ENCODE data around the gene CYP2W1.

Gene CYP2W1

DNA sequence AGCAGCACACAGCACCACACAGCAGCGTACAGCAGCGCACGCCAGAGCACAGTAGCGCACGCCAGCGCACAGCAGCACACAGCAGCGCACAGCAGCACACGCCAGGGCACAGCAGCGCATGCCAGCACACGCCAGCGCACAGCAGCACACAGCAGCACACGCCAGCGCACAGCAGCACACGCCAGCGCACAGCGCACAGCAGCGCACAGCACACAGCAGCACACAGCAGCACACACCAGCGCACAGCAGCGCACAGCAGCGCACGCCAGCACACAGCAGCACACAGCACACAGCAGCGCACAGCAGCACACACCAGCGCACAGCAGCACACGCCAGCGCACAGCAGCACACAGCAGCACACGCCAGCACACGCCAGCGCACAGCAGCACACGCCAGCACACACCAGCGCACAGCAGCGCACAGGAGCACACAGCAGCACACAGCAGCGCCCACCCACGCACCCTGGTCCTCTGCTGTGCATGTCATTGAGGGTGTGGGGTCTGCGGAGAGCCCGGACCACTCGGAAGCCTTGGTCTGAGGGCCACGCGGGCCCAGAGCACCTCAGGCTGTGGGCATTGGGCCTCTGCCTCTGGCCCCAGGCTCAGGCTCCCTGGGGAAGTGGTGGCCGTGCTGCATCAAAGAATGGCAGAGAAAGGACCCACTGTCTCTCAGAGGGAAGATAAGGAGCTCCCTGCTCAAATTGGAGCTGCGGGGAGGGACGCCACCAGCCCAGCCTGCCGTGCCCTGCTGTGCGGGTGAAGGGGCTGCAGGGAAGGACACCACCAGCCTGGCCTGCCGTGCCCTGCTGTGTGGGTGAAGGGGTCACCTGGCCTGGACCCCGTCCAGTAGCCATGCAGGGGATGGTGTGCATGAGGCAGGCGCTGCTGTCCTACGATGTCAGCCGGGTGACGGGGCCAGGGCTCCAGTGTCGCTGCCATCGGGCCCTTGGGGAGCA is 33.9 kb downstream of the CYP2W1 start:
- H3K4me1 Mint-ChIP-seq (ENCODE audit: low read depth), result peaks cover 9% of the 10 kb centered on the region
- no peaks in the 10 kb centered on the region for H3K27me3 Mint-ChIP-seq (ENCODE audit: low read depth)
- no peaks in the 10 kb centered on the region for H3K9me3 Mint-ChIP-seq
- H3K4me3 Mint-ChIP-seq, result no peak overlapping the region
- H3K36me3 Mint-ChIP-seq (ENCODE audit: low read depth), result peaks cover 9% of the 10 kb centered on the region
- H3K27ac Mint-ChIP-seq, result no peak overlapping the region

DNA sequence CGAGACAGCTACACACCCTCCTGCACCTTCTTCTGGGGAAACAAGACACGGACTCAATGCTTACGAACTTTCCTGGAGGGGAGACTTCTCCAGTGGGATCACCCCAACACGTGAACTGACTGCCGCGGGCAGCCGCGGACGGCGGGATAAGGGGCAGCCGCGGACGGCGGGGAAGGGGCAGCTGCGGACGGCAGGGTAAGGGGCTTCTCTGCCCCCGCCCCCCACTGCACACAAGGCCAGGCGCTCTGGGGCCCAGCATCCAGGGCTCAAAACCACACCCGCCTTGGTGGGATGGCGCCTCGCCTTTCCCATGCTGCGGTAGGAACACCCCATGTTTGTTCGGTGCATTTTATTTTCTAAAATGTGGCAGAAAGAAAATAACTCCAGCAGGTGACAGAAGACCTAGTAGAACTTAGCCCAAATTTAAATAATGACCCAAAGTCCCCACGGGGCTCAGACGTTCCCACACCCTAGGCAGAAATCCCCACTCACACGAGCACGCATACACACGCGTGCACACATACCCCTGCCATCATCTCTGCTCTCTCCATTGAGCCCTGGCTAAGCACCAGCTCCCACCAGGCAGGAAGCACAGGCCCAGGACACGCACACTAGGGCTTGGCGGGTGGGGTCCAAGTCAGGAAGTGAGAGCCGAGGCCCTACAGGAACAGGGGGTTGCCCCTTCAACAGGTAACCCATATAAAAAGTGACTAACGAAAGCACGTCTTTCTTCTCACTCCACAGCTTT is 34.8 kb downstream of the CYP2W1 start:
- Mint-ChIP-seq H3K9me3 (no peaks in the 10 kb centered on the region), H3K27me3 (ENCODE audit: low read depth) (no peaks in the 10 kb centered on the region), H3K27ac (peak overlapping the region; percentile 38), H3K4me1 (ENCODE audit: low read depth) (peaks cover 9% of the 10 kb centered on the region), H3K4me3 (no peak overlapping the region), H3K36me3 (ENCODE audit: low read depth) (peaks cover 11% of the 10 kb centered on the region)

DNA sequence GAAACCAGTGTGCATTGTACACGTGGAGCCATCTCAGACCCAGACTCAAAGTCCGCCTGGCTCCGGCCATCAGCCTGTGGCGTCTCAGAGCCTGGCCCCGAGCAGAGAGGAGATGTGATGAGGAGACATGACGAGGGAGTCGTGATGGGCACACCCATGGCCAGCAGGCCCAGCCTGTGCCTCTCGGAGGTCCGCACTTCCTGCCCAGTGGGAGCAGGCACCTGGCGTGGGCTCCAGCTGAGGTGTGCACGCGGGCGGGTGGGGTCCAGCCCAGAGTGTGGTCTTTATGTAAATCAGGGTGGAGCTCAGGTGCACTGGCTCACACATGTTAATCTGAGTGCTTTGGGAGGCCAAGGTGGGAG is 35.3 kb downstream of the CYP2W1 start:
- Mint-ChIP-seq H3K27ac (peak overlapping the region; percentile 38), H3K36me3 (ENCODE audit: low read depth) (peaks cover 11% of the 10 kb centered on the region), H3K4me3 (no peak overlapping the region), H3K4me1 (ENCODE audit: low read depth) (peaks cover 9% of the 10 kb centered on the region), H3K27me3 (ENCODE audit: low read depth) (no peaks in the 10 kb centered on the region), H3K9me3 (no peaks in the 10 kb centered on the region)

DNA sequence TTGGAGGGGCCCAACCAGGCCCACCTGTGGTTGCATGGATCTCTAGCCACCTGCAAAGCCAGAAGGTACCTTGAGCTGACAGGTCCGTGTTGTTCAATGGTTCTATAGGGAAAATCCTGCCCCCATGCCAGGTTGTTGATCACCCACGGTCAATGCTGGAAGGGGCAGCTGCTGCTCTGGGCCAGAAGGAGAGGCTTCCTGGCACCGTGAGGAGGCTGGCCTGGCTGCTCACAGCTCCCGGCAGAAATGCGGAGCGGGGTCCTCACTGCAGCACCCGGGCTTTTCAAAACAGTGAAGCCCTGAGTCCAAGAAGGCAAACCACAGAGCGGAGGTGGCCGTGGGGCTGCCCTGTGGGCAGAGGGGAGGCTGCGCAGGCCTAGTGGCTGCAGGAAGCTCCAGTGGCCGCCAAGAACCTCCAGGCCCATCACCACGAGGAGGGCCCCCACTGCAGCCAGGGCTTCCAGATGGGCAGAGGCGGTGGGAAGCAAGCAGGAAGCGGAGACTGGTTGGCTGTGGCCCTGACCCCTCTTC is 36.3 kb downstream of the CYP2W1 start:
- no peaks in the 10 kb centered on the region for H3K27me3 Mint-ChIP-seq (ENCODE audit: low read depth)
- H3K4me1 Mint-ChIP-seq (ENCODE audit: low read depth), result peaks cover 4% of the 10 kb centered on the region
- peaks cover 13% of the 10 kb centered on the region for H3K36me3 Mint-ChIP-seq (ENCODE audit: low read depth)
- H3K9me3 Mint-ChIP-seq, result no peaks in the 10 kb centered on the region
- H3K27ac Mint-ChIP-seq, result no peak overlapping the region
- H3K4me3 Mint-ChIP-seq, result no peak overlapping the region

DNA sequence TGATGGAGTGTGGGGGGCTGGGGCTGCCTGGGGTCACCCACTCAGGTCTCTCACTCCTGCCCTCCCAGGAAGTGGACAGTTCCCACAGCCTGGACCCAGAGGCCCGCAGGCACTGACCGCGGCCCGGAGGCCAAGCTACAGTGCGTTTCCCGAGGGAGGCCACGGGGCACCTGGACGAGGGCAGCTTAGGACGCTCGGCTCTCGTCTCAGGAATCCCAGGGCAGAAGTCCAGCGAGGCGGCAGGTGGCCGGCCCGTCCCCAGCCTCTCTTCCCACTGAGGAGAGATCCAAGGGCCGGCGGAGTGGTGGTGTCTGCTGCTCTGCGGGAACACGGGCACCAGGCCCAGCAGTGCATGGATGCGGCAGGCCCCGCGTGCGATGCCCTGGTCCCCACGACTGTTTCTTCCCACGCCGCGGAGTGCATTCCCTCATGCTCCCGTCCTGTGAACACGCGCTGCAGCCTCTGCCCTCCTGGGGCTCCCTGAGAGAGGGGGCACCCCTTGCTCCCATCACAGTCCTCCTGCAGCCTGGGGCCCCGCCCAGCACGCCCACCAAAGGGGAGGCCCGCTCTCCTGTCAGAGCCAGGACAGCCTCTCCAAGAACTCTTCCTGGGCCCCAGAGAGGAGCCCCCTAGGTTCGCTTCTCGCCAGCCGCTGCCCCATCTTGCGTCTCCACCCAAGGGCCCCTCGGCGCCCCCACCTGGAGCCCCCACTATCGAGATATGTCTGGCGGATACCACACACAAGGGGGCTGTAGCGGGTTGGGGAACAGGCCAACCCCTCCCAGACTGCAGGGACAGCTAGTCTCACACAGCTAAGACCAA is 37.0 kb downstream of the CYP2W1 start:
- Mint-ChIP-seq H3K4me3 (no peak overlapping the region), H3K27ac (no peak overlapping the region), H3K4me1 (ENCODE audit: low read depth) (peaks cover 4% of the 10 kb centered on the region), H3K9me3 (no peaks in the 10 kb centered on the region), H3K27me3 (ENCODE audit: low read depth) (no peaks in the 10 kb centered on the region), H3K36me3 (ENCODE audit: low read depth) (peaks cover 13% of the 10 kb centered on the region)

DNA sequence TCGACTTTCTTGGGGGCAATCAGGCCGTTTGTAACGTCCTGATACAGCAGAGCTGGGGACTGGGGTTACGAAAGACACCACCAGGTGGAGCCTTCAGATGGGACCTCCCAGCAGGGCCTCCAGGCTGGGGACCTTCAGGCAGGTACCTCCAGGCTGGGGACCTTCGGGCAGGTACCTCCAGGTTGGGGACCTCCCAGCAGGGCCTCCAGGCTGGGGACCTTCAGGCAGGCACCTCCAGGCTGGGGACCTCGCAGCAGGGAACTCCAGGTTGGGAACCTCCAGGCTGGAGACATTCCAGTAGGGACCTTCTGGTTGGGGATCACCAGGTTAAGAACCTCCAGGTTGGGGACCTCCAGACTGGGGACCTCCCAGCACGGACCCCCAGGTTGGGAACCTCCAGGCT is 37.9 kb downstream of the CYP2W1 start:
- H3K9me3 Mint-ChIP-seq, result no peaks in the 10 kb centered on the region
- H3K36me3 Mint-ChIP-seq (ENCODE audit: low read depth), result peaks cover 13% of the 10 kb centered on the region
- no peaks in the 10 kb centered on the region for H3K27me3 Mint-ChIP-seq (ENCODE audit: low read depth)
- H3K27ac Mint-ChIP-seq, result no peak overlapping the region
- H3K4me3 Mint-ChIP-seq, result no peak overlapping the region
- peaks cover 4% of the 10 kb centered on the region for H3K4me1 Mint-ChIP-seq (ENCODE audit: low read depth)

DNA sequence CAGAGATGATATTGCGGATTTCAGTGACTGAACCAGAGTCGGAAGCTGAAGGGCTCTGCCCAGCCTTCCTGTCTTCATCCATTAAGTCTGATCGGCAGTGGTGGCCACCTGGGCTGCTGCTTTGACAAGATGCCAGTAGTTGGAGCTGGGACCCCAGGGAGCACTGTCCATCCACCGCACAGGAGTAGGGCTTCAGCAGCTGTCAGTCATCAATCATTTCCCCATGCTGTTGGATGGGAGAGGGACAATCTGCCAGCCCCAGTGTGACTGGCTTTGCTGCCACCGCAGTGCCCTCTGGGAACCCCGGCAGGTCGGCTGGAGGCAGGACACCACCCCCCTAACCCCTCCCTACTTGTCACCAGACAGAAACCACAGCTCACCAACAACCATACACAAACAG is 38.4 kb downstream of the CYP2W1 start:
- Mint-ChIP-seq H3K4me1 (ENCODE audit: low read depth) (peaks cover 6% of the 10 kb centered on the region), H3K9me3 (no peaks in the 10 kb centered on the region), H3K27me3 (ENCODE audit: low read depth) (no peaks in the 10 kb centered on the region), H3K27ac (no peak overlapping the region), H3K36me3 (ENCODE audit: low read depth) (peaks cover 16% of the 10 kb centered on the region), H3K4me3 (no peak overlapping the region)

DNA sequence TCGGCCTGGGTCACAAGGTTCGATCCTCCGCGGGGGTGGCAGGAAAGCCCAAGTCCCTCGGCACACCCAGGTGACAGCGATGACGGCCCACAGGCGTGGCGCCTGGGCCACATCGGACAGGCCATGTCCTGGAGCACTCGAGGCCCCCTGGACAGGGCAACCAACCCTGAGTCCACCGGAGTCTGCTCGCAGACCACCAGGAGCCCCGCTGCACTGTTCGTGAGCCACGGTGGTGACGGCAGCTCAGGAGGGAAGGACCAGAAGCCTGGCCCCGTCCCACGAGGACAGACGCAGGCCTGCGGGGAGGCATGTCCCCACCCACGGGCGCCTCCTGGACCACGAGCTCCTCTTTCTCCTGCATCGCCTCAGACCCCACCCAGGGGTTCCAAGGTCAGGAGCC is 39.0 kb downstream of the CYP2W1 start:
- Mint-ChIP-seq H3K36me3 (ENCODE audit: low read depth) (peaks cover 17% of the 10 kb centered on the region), H3K27me3 (ENCODE audit: low read depth) (no peaks in the 10 kb centered on the region), H3K9me3 (no peaks in the 10 kb centered on the region), H3K4me1 (ENCODE audit: low read depth) (peaks cover 8% of the 10 kb centered on the region), H3K27ac (no peak overlapping the region), H3K4me3 (no peak overlapping the region)

DNA sequence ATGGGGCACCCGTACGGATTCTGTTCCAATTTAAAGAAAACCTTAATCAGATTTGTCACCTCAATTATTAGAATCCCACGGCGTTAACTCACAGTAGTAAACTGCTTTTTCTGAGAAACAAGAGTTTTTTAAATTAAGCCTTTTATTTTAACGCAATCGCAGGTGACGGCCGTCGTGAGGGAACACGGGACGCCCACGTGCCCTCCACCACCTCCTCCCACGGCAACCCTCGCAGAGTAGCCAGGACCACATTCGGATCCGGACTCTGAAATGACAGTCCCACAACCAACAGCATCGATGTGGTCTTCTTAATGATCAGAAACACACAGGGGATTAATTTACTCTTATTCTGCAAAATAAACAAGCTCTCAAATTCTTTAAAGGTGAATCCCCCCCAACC is 39.4 kb downstream of the CYP2W1 start:
- Mint-ChIP-seq H3K27ac (no peak overlapping the region), H3K27me3 (ENCODE audit: low read depth) (no peaks in the 10 kb centered on the region), H3K4me1 (ENCODE audit: low read depth) (peaks cover 10% of the 10 kb centered on the region), H3K4me3 (no peak overlapping the region), H3K36me3 (ENCODE audit: low read depth) (peaks cover 17% of the 10 kb centered on the region), H3K9me3 (no peaks in the 10 kb centered on the region)

DNA sequence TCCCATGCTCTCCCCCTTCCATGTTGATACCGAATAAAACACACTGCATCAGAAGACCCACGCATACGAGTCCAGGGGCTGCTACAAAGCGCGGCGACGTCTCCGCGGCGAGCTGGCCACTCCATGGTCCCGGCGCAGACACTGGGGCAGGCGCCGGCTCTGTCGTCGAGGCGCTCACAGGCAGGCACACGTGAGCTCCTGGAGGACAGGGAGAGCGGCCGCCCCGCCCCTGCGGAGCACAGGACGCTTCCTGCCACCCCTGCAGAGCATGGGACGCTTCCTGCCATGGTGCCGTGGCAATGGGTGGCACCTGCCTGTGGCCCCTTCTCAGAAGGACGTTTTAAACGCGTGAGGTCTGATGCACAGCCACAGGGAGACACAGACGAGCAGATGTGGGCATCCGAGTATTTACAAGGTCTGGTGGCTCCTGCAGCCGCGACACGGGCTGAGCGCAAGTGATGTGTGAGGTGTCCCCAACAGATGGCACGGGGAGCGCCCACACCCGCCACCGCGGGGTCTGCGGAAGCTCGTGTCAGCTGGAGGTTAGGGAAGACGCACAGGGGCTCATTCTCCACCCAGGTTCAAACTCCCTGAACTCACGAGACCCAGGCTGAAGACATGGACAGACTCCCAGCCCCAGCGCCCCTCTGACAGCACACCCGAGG is 40.0 kb downstream of the CYP2W1 start:
- Mint-ChIP-seq H3K27me3 (ENCODE audit: low read depth) (no peaks in the 10 kb centered on the region), H3K9me3 (no peaks in the 10 kb centered on the region), H3K27ac (no peak overlapping the region), H3K4me3 (no peak overlapping the region), H3K4me1 (ENCODE audit: low read depth) (peaks cover 11% of the 10 kb centered on the region), H3K36me3 (ENCODE audit: low read depth) (peaks cover 17% of the 10 kb centered on the region)

DNA sequence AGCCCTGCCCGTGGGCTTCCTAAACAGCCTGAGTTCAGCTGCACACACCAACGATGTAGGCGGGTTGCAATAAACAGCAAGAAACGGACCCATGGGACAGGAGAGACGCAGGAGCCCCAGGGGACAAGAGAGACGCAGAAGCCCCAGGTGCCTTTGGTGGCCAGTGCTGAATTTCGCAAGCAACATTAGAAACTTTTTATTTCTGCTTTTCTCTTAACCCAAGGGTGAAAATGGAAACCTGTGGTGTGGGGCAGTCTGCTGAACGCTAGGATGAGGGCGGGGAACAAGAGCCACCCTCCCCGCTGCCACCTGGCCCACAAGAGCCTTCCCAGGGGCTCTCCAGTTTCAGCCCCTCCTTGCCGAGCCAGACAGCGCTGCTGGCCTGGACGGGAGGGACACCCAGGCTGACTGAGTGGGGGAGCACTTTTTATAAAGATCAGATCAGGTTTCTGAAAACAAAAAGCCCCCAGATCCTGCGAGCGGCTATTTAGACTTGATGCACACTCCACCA is 41.4 kb downstream of the CYP2W1 start:
- peaks cover 12% of the 10 kb centered on the region for H3K36me3 Mint-ChIP-seq (ENCODE audit: low read depth)
- no peak overlapping the region for H3K27ac Mint-ChIP-seq
- peaks cover 13% of the 10 kb centered on the region for H3K4me1 Mint-ChIP-seq (ENCODE audit: low read depth)
- no peaks in the 10 kb centered on the region for H3K9me3 Mint-ChIP-seq
- H3K27me3 Mint-ChIP-seq (ENCODE audit: low read depth), result no peaks in the 10 kb centered on the region
- no peak overlapping the region for H3K4me3 Mint-ChIP-seq

DNA sequence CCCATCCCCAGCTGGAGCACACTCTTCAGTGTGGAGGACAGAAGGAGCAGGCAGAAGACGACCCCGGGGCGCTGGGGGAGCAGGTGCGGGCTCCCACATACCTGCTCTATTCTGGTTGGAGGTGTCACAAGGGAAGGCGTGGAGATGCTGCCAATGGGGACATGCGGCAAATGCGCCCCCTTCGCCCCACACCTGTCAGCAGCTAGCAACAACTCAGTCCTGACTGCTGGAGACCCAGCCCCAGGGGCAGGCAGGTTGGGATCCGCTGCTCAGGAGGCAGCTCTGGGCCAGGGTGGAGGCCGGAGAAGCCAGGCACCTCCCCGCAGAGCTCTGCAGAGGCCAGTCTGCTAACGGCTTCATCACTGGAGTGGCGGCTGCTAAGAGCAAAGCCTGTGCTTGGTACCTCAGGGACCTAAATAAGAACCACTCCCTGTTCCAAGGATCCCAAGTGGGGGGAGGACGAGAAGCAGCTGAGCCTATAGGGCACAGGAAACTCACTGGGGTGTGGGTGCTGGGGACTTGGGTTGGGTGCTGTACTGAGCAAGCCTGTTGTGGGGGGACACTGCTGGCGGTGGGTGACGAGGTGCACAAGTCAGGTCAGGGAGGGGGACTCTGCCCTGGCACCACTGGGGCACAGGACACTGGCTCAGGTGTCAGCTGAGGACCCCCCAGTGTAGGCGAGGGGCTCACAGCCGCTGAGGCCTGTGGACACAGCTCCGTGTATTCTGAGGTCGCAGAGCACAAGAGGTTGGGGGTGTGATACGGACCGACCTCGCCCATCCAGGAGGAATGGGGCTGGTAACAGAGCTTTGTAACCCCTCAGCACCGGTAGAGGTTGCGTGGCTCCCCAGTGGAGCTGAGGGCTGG is 42.1 kb downstream of the CYP2W1 start:
- H3K4me3 Mint-ChIP-seq, result no peak overlapping the region
- no peaks in the 10 kb centered on the region for H3K27me3 Mint-ChIP-seq (ENCODE audit: low read depth)
- H3K9me3 Mint-ChIP-seq, result no peaks in the 10 kb centered on the region
- peaks cover 12% of the 10 kb centered on the region for H3K36me3 Mint-ChIP-seq (ENCODE audit: low read depth)
- H3K27ac Mint-ChIP-seq, result no peak overlapping the region
- H3K4me1 Mint-ChIP-seq (ENCODE audit: low read depth), result peaks cover 14% of the 10 kb centered on the region
